H9 (cell line): ENCODE results near the gene DDI2. TPM values are rescaled to one million over a fixed set of nuclear protein-coding genes. Genes with fewer than 3 reads are reported as not detected.

Experiments used
- DNase-seq: peaks from one replicate; pipeline ENCODE4 v3.0.0-alpha.2; 2017
- H2AFZ ChIP-seq: one replicate; pipeline ENCODE4 v1.6.1; 2013; ENCODE audit warnings: mild to moderate bottlenecking, low read length, control low read depth, moderate library complexity
- H2AK5ac ChIP-seq: 2 replicates; pipeline ENCODE4 v1.6.1; 2013; ENCODE audit warnings: low read length, control low read depth, mixed read lengths; ENCODE audit not compliant: insufficient read length
- H2BK120ac ChIP-seq: one replicate; pipeline ENCODE4 v1.6.1; 2013; ENCODE audit warnings: low read depth, mild to moderate bottlenecking, low read length, control low read depth, inconsistent platforms; ENCODE audit not compliant: poor library complexity, severe bottlenecking
- H2BK12ac ChIP-seq: 2 replicates; pipeline ENCODE4 v1.6.1; 2013; ENCODE audit warnings: low read length, control low read depth, mixed read lengths, low read depth; ENCODE audit not compliant: insufficient read length
- H2BK15ac ChIP-seq: 2 replicates; pipeline ENCODE4 v1.6.1; 2013; ENCODE audit warnings: low read depth, low read length, control low read depth
- H2BK20ac ChIP-seq: one replicate; pipeline ENCODE4 v1.6.1; 2013; ENCODE audit warnings: low read depth, mild to moderate bottlenecking, low read length, control low read depth, inconsistent platforms; ENCODE audit not compliant: poor library complexity, severe bottlenecking
- H2BK5ac ChIP-seq: 2 replicates; pipeline ENCODE4 v1.6.1; 2013; ENCODE audit warnings: low read length, control low read depth, mixed read lengths; ENCODE audit not compliant: insufficient read length
- H3K14ac ChIP-seq: 2 replicates; pipeline ENCODE4 v1.6.1; 2013; ENCODE audit warnings: low read length, control low read depth; ENCODE audit not compliant: insufficient read depth
- H3K18ac ChIP-seq: 2 replicates; pipeline ENCODE4 v1.6.1; 2013; ENCODE audit warnings: low read depth, mild to moderate bottlenecking, mixed read lengths, low read length, control low read depth; ENCODE audit not compliant: insufficient read length
- H3K23ac ChIP-seq: 2 replicates; pipeline ENCODE4 v1.6.1; 2013; ENCODE audit warnings: low read length, control low read depth, mixed read lengths, low read depth; ENCODE audit not compliant: insufficient read length
- H3K23me2 ChIP-seq: 2 replicates; pipeline ENCODE4 v1.6.1; 2013; ENCODE audit warnings: low read depth, mild to moderate bottlenecking, mixed read lengths, low read length, control low read depth; ENCODE audit not compliant: insufficient read length, poor library complexity, severe bottlenecking
- H3K27ac ChIP-seq: 2 replicates; pipeline ENCODE4 v1.5.1; 2013; ENCODE audit warnings: low read length, control low read depth, mixed read lengths, low read depth; ENCODE audit not compliant: insufficient read length
- H3K27me3 ChIP-seq: 2 replicates; pipeline ENCODE4 v1.6.1; 2013; ENCODE audit warnings: low read length, control low read depth, inconsistent platforms; ENCODE audit not compliant: insufficient read depth
- H3K4ac ChIP-seq: 2 replicates; pipeline ENCODE4 v1.6.1; 2013; ENCODE audit warnings: low read depth, mild to moderate bottlenecking, control low read depth, inconsistent platforms, low read length, moderate library complexity
- H3K4me1 ChIP-seq: 2 replicates; pipeline ENCODE4 v1.6.1; 2013; ENCODE audit warnings: low read length, control low read depth, inconsistent platforms; ENCODE audit not compliant: insufficient read depth
- H3K4me2 ChIP-seq: 2 replicates; pipeline ENCODE4 v1.6.1; 2013; ENCODE audit warnings: low read length, control low read depth, mixed read lengths; ENCODE audit not compliant: insufficient read length, insufficient read depth
- H3K56ac ChIP-seq: 2 replicates; pipeline ENCODE4 v1.6.1; 2013; ENCODE audit warnings: low read depth, mild to moderate bottlenecking, mixed read lengths, low read length, control low read depth; ENCODE audit not compliant: insufficient read length
- H3K79me1 ChIP-seq: 2 replicates; pipeline ENCODE4 v1.6.1; 2013; ENCODE audit warnings: low read depth, mild to moderate bottlenecking, moderate library complexity, low read length, control low read depth, inconsistent platforms; ENCODE audit not compliant: insufficient read depth, poor library complexity, severe bottlenecking
- H3K79me2 ChIP-seq: 2 replicates; pipeline ENCODE4 v1.6.1; 2013; ENCODE audit warnings: low read length, control low read depth, inconsistent platforms; ENCODE audit not compliant: insufficient read depth
- H3K9ac ChIP-seq: 2 replicates; pipeline ENCODE4 v1.6.1; 2013; ENCODE audit warnings: low read length, control low read depth, mixed read lengths; ENCODE audit not compliant: insufficient read length; ENCODE audit errors: extremely low read depth
- H3K9me3 ChIP-seq: one replicate; pipeline ENCODE4 v1.6.1; 2013; ENCODE audit warnings: low read depth, low read length, inconsistent platforms; ENCODE audit not compliant: control insufficient read depth
- H3T11ph ChIP-seq: one replicate; pipeline ENCODE4 v1.6.1; 2013; ENCODE audit warnings: mild to moderate bottlenecking, low read length, control low read depth, inconsistent platforms
- H4K20me1 ChIP-seq: one replicate; pipeline ENCODE4 v1.6.1; 2013; ENCODE audit not compliant: control insufficient read depth, insufficient read length, insufficient read depth
- H4K5ac ChIP-seq: 2 replicates; pipeline ENCODE4 v1.6.1; 2013; ENCODE audit warnings: low read depth, mild to moderate bottlenecking, mixed read lengths, low read length, control low read depth; ENCODE audit not compliant: insufficient read length
- H4K8ac ChIP-seq: replicated peaks from 2 replicates; pipeline ENCODE4 v1.6.1; 2013; ENCODE audit warnings: low read length, control low read depth, mixed read lengths, low read depth; ENCODE audit not compliant: insufficient read length
- H4K91ac ChIP-seq: 2 replicates; pipeline ENCODE4 v1.6.1; 2013; ENCODE audit warnings: low read depth, mild to moderate bottlenecking, moderate library complexity, mixed read lengths, low read length, control low read depth; ENCODE audit not compliant: insufficient read length
- H3K27ac Mint-ChIP-seq, 3 experiments: 2 replicates in 2 of 3; 3 replicates in 1 of 3; pipeline ENCODE4 v1.8.0; 2020 to 2021; ENCODE audit warnings: mixed read lengths in 3 of 3, mild to moderate bottlenecking in 1 of 3, moderate library complexity in 1 of 3
- H3K27me3 Mint-ChIP-seq: 2 replicates; pipeline ENCODE4 v1.8.0; 2021; ENCODE audit warnings: low read depth, mild to moderate bottlenecking, moderate library complexity, mixed read lengths
- H3K36me3 Mint-ChIP-seq, 3 experiments: 2 replicates in 2 of 3; 3 replicates in 1 of 3; pipeline ENCODE4 v1.8.0; 2020 to 2021; ENCODE audit warnings: low read depth in 3 of 3, mixed read lengths in 3 of 3; ENCODE audit not compliant: insufficient read depth in 1 of 3
- H3K4me1 Mint-ChIP-seq, 2 experiments: 2 replicates each; pipeline ENCODE4 v1.8.0; 2020; ENCODE audit warnings: mixed read lengths in 2 of 2
- H3K4me3 Mint-ChIP-seq, 2 experiments: 2 replicates in 1 of 2; 3 replicates in 1 of 2; pipeline ENCODE4 v1.8.0; 2020 to 2021; ENCODE audit warnings: mild to moderate bottlenecking in 2 of 2, mixed read lengths in 2 of 2, moderate library complexity in 1 of 2
- H3K9me3 Mint-ChIP-seq, 2 experiments: 2 replicates in 1 of 2; 3 replicates in 1 of 2; pipeline ENCODE4 v1.8.0; 2020; ENCODE audit warnings: mild to moderate bottlenecking in 2 of 2, mixed read lengths in 2 of 2, moderate library complexity in 1 of 2
- CTCF ChIP-seq: fragments of 200-600 bp; sonication (generic); conservative IDR thresholded peaks from 3 replicates; pipeline ENCODE4 v1.8.0; 2021; ENCODE audit warnings: antibody characterized with exemption, mild to moderate bottlenecking
- WGBS: extraction: QIAGEN DNeasy Blood & Tissue Kit; methylation state at CpG from one replicate; pipeline ENCODE4 v1.1.7; 2013; ENCODE audit warnings: missing lambda C conversion rate, low lambda C conversion rate, mixed read lengths; ENCODE audit not compliant: insufficient read length; ENCODE audit errors: extremely low coverage; 5-methylcytosine and 5-hydroxymethylcytosine counted together
- total RNA-seq: library from RNA; stranded (reverse); gene quantifications from 2 replicates; pipeline ENCODE4 v1.2.1, GENCODE V29; 2021

Gene DDI2
- total RNA-seq, 1 experiment from 2014 or later, result 45.0 TPM

- no peak overlapping the region for H4K5ac ChIP-seq
- DNase-seq, result peak; percentile 57
- H3K79me2 ChIP-seq, result peaks cover 29% of the 10 kb centered on the region; the same call in 1 of the 2 replicates
- no peaks in the 10 kb centered on the region for H3K79me1 ChIP-seq
- WGBS, result no CpG with 5 or more reads among the region's 16 CpGs
- no peak overlapping the region for H3K4ac ChIP-seq
- Mint-ChIP-seq H3K4me3 (peak overlapping the region; percentile 88 to 98), H3K4me1 (peaks cover 19 to 23% of the 10 kb centered on the region in 2 experiments), H3K9me3 (no peaks in the 10 kb centered on the region), H3K27ac (peak overlapping the region; percentile 38 to 81 (median 76); a peak in 6 of 7 replicates), H3K27me3 (no peaks in the 10 kb centered on the region), H3K36me3 (peaks cover 0 to 3% (median 2%) of the 10 kb centered on the region in 3 experiments; a peak in 4 of 7 replicates)
- TF ChIP-seq CTCF, result no peak
- peaks cover 4% of the 10 kb centered on the region for H3K4me1 ChIP-seq
- no peak overlapping the region for H3K23ac ChIP-seq
- H4K8ac ChIP-seq, result no peak overlapping the region
- H3T11ph ChIP-seq, result no peak overlapping the region
- peaks cover 6% of the 10 kb centered on the region for H3K23me2 ChIP-seq
- H2BK15ac ChIP-seq, result no peak overlapping the region
- no peak overlapping the region for H2BK5ac ChIP-seq
- H3K4me2 ChIP-seq, result peak overlapping the region; percentile 65
- H2AFZ ChIP-seq, result peak overlapping the region; percentile 79
- H4K20me1 ChIP-seq, result no peaks in the 10 kb centered on the region
- H3K9ac ChIP-seq, result peak overlapping the region; percentile 49
- no peak overlapping the region for H2BK12ac ChIP-seq
- H3K9me3 ChIP-seq, result no peaks in the 10 kb centered on the region
- no peak overlapping the region for H2BK20ac ChIP-seq
- H2AK5ac ChIP-seq, result no peak overlapping the region
- no peak overlapping the region for H3K56ac ChIP-seq
- no peak overlapping the region for H4K91ac ChIP-seq
- no peak overlapping the region for H3K27ac ChIP-seq
- no peaks in the 10 kb centered on the region for H3K27me3 ChIP-seq
- no peak overlapping the region for H3K18ac ChIP-seq
- no peak overlapping the region for H2BK120ac ChIP-seq
- no peak overlapping the region for H3K14ac ChIP-seq
Measured at GRCh38 chr1:15616373-15617172, 685 bp upstream of the DDI2 start.
